Natural killer cell (primary cell): ENCODE results near the gene STPG3. TPM values are rescaled to one million over a fixed set of nuclear protein-coding genes. Genes with fewer than 3 reads are reported as not detected.

Experiments
- ATAC-seq, 3 donors: fragments of 150-1000 bp in 2 of 3; fragments of 200-7000 bp in 1 of 3; cut with Tn5 transposase; 1 replicate in 1 of 3; 2 replicates in 2 of 3; pipeline ENCODE4 v1.10.0; 2021; ENCODE audit warnings: mild to moderate bottlenecking in 2 of 3, moderate library complexity in 2 of 3
- DNase-seq, 2 donors: peaks; one replicate each; pipeline versions ENCODE4 v3.0.0 to v3.0.0-alpha.2; 2013 to 2021; ENCODE audit warnings: mixed read lengths in 1 of 2
- H3K27ac ChIP-seq: one replicate; pipeline ENCODE4 v1.5.1; 2013; ENCODE audit warnings: mild to moderate bottlenecking, low read length
- H3K27me3 ChIP-seq: one replicate; pipeline ENCODE4 v1.6.1; 2013; ENCODE audit warnings: low read length; ENCODE audit not compliant: control insufficient read depth, insufficient read depth
- H3K36me3 ChIP-seq: one replicate; pipeline ENCODE4 v1.6.1; 2013; ENCODE audit warnings: low read length; ENCODE audit not compliant: control insufficient read depth, insufficient read depth
- H3K4me1 ChIP-seq: one replicate; pipeline ENCODE4 v1.6.1; 2013; ENCODE audit warnings: low read length; ENCODE audit not compliant: control insufficient read depth, insufficient read depth
- H3K4me3 ChIP-seq: one replicate; pipeline ENCODE4 v1.5.1; 2013; ENCODE audit warnings: low read length
- H3K9me3 ChIP-seq: one replicate; pipeline ENCODE4 v1.6.1; 2013; ENCODE audit warnings: low read length; ENCODE audit not compliant: control insufficient read depth, insufficient read depth
- H3K27ac Mint-ChIP-seq, 2 donors: one replicate each; pipeline ENCODE4 v1.8.0; 2022; ENCODE audit warnings: mild to moderate bottlenecking in 2 of 2, mixed read lengths in 2 of 2, moderate library complexity in 1 of 2
- H3K27me3 Mint-ChIP-seq, 2 donors: one replicate each; pipeline ENCODE4 v1.8.0; 2022; ENCODE audit warnings: low read depth in 2 of 2, mixed read lengths in 2 of 2
- H3K36me3 Mint-ChIP-seq: one replicate; pipeline ENCODE4 v1.8.0; 2022; ENCODE audit warnings: mixed read lengths
- H3K4me1 Mint-ChIP-seq, 2 donors: one replicate each; pipeline ENCODE4 v1.8.0; 2022; ENCODE audit warnings: mixed read lengths in 2 of 2
- H3K4me3 Mint-ChIP-seq: one replicate; pipeline ENCODE4 v1.8.0; 2022; ENCODE audit warnings: mild to moderate bottlenecking, moderate library complexity, mixed read lengths
- H3K9me3 Mint-ChIP-seq, 2 donors: one replicate each; pipeline ENCODE4 v1.8.0; 2022; ENCODE audit warnings: mixed read lengths in 2 of 2
- CTCF ChIP-seq: fragments of 200-600 bp; IDR thresholded peaks from one replicate; pipeline ENCODE4 v1.8.0; 2022; ENCODE audit warnings: antibody characterized with exemption
- WGBS: methylation state at CpG from one replicate; pipeline ENCODE4 v1.1.7; 2013; ENCODE audit warnings: missing lambda C conversion rate; ENCODE audit not compliant: insufficient coverage; 5-methylcytosine and 5-hydroxymethylcytosine counted together
- intact Hi-C: fragments of 100-400 bp; cut with micrococcal nuclease; formaldehyde crosslinking; loops from one replicate; pipeline ENCODE4 v1.14.2; 2022
- total RNA-seq, 4 donors: library from RNA; stranded (reverse); fragments of 120-200 nt in 1 of 4; gene quantifications; one replicate each; pipeline versions ENCODE4 v1.2.3 to v1.2.4, GENCODE V29; 2013 to 2022

STPG3 gene
- total RNA-seq, 3 donors from 2014 or later (not counting 1 experiment from before 2014, with no cell fraction given): not detected

GRCh38 chr9:137281345-137282116, 30.4 kb downstream of the STPG3 start:
- H3K9me3 ChIP-seq: no peaks in the 10 kb centered on the region
- Mint-ChIP-seq H3K4me1 (peaks cover 6 to 25% of the 10 kb centered on the region in 2 donors), H3K4me3 (peak overlapping the region; percentile 38), H3K27me3 (no peaks in the 10 kb centered on the region), H3K36me3 (no peaks in the 10 kb centered on the region), H3K9me3 (no peaks in the 10 kb centered on the region), H3K27ac (peak overlapping the region in 1 of 2 donors; percentile 21)
- peaks cover 7% of the 10 kb centered on the region for H3K36me3 ChIP-seq
- H3K4me3 ChIP-seq: no peak overlapping the region
- ATAC-seq (no peak), DNase-seq (no peak)
- no peak for TF ChIP-seq CTCF
- intact Hi-C loops: no loop called here
- peaks cover 34% of the 10 kb centered on the region for H3K4me1 ChIP-seq
- WGBS: 85% methylated on average over 39 of the region's 39 CpGs
- no peaks in the 10 kb centered on the region for H3K27me3 ChIP-seq
- no peak overlapping the region for H3K27ac ChIP-seq

GRCh38 chr9:137286975-137287383, 35.9 kb downstream of the STPG3 start:
- H3K4me1 Mint-ChIP-seq: peaks cover 6 to 13% of the 10 kb centered on the region in 2 donors

GRCh38 chr9:137293094-137293481, 42.0 kb downstream of the STPG3 start:
- H3K4me1 ChIP-seq: peaks cover 15% of the 10 kb centered on the region
- H3K27me3 ChIP-seq: peaks cover 23% of the 10 kb centered on the region
- ATAC-seq (no peak), DNase-seq (no peak)
- intact Hi-C loops: loop anchor here (10.0 kb wide), 1 partner anchor 232 kb away; no protein-coding TSS in a partner anchor
- Mint-ChIP-seq H3K27me3 (peaks cover 9 to 17% of the 10 kb centered on the region in 2 donors), H3K9me3 (no peaks in the 10 kb centered on the region), H3K36me3 (no peaks in the 10 kb centered on the region), H3K4me3 (no peak overlapping the region), H3K4me1 (peaks cover 0 to 16% of the 10 kb centered on the region in 2 donors), H3K27ac (no peak overlapping the region)
- H3K4me3 ChIP-seq: no peak overlapping the region
- 96% methylated on average over 15 of the region's 15 CpGs for WGBS
- TF ChIP-seq CTCF: no peak
- H3K9me3 ChIP-seq: no peaks in the 10 kb centered on the region
- H3K36me3 ChIP-seq: no peaks in the 10 kb centered on the region
- H3K27ac ChIP-seq: no peak overlapping the region

More at GRCh38 chr9:137286975-137287383, 35.9 kb downstream of the STPG3 start:
- no peaks in the 10 kb centered on the region for H3K36me3 Mint-ChIP-seq
- no peaks in the 10 kb centered on the region for H3K9me3 Mint-ChIP-seq
- no peak overlapping the region for H3K4me3 Mint-ChIP-seq
- Histone ChIP-seq H3K4me3 (no peak overlapping the region), H3K36me3 (peaks cover 4% of the 10 kb centered on the region), H3K9me3 (no peaks in the 10 kb centered on the region), H3K4me1 (peaks cover 2% of the 10 kb centered on the region), H3K27ac (no peak overlapping the region), H3K27me3 (no peaks in the 10 kb centered on the region)
- 61% methylated on average over 14 of the region's 14 CpGs for WGBS
- DNase-seq (peak in 1 of 2 donors; percentile 54), ATAC-seq (peak in 1 of 3 donors; percentile 33)
- intact Hi-C loops: no loop called here
- no peaks in the 10 kb centered on the region for H3K27me3 Mint-ChIP-seq
- peak overlapping the region in 1 of 2 donors; percentile 31 for H3K27ac Mint-ChIP-seq
- no peak for TF ChIP-seq CTCF
